ENCODE results near the gene ACAP3.
"Not testable (repeated sequence)": the region's sequence is repeated elsewhere in the genome, so short reads cannot be mapped to it uniquely, and the experiment has no call there.

Gene ACAP3

DNA sequence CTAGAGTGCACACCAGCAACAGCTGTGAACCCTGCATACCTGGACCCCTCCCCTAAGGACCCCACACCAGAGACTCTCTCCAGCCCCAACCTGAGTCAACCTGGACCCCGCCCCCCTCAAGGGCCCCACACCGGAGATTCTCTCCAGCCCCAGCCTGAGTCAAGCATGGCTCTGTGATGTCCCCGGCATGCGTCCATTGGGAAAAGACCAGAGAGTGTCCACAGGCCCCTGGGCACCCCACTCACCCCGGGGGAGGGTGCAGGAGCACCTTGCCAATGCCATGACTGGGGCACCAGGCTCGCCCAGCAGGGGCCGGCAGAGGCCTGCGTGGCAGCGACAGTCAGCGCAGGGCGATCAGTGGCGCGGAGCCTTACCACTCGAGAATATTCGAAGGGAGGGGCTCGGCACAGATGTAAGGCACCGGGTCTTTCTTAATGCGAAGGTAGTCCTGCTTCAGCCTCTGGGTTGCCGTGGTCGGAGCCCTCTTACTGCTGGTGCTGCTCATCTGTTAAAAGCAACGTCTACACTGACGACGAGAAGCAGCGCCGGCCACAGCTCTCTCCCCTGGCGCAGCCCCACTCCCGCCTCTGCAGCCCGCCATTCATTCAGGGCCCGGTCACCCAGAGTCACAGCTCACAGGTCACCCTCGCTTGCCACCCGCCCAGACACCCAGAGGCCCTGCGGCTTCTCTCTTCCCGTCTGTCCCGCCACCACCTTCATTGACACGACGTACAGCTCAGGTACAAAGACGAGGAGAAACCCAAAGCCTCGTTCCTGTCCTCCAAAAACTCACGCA is 40.0 kb downstream of the ACAP3 start:
- no peak for DNase-seq

DNA sequence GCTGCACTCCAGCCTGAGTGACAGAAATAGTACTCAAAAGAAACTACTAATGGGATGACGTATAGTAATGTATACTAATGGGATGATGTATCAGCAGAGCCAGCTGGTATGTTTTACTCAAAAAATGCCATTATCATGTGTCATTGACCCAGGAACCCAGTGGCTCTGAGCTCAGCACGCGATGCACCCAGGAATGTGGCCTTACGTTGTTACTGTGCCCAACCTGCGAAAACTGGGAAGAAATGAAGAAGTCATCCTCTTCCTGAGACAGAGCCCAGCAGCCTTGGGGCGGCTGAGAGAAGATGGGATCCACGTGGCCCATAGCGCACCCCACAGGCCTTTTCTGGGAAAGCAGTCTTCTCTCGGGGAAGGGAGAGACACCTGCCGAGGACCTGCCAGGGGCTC is 42.9 kb downstream of the ACAP3 start:
- DNase-seq, result no peak

DNA sequence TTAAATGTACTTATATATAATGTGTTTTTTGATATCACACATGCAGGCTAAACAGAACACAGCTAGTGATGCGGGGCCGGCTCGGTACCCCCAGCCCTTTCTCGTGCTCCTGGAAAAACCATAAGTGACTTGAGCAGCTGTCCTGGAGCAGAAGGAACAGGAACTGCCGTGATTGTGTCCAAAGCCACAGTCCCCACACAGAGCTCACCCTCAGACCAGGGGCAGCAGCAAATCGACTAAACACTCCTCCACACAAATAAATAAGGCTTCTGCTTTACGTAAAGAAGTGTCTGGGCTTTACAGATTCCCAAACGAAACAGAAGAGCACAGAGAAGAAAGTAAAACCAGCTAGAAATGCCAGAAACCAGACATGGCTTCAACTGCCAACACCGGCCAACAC is 43.7 kb downstream of the ACAP3 start:
- DNase-seq, result no peak

DNA sequence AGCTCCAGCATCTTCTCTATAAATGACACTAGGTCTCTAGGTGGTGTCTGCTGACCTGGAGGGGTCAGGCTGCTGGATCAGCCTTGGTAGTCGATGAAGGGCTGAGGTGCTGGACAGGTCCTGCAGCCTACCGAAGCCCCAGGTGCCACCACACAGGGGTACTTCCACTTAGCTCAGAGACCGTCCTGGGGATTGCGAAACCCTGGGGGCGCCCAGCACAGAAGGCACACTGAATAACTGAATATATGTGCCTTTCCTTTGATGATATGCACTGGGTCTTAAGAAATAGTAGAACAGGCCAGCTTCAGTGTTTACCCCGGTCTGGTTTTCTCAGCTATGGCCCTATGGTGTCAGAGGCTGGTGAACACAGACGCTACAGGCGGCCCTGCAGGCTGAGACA is 45.0 kb downstream of the ACAP3 start:
- no peak for DNase-seq

DNA sequence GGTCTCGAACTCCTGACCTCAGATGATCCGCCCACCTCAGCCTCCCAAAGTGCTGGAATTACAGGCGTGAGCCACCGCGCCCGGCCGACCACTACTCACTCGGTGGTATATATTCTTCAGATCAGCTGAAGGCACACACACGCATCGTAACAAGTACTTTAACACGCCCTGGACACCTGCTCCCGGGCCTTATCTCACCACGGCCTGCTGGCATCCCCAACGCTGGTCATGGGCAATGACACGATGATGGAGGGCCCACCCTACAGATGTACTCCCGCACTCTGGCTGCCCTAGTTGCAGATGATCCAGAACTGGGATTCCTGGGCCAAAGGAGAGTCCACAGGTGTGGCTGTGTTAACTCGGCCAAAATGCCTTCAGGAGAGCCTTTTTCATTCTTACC is 45.7 kb downstream of the ACAP3 start:
- no peak for DNase-seq

DNA sequence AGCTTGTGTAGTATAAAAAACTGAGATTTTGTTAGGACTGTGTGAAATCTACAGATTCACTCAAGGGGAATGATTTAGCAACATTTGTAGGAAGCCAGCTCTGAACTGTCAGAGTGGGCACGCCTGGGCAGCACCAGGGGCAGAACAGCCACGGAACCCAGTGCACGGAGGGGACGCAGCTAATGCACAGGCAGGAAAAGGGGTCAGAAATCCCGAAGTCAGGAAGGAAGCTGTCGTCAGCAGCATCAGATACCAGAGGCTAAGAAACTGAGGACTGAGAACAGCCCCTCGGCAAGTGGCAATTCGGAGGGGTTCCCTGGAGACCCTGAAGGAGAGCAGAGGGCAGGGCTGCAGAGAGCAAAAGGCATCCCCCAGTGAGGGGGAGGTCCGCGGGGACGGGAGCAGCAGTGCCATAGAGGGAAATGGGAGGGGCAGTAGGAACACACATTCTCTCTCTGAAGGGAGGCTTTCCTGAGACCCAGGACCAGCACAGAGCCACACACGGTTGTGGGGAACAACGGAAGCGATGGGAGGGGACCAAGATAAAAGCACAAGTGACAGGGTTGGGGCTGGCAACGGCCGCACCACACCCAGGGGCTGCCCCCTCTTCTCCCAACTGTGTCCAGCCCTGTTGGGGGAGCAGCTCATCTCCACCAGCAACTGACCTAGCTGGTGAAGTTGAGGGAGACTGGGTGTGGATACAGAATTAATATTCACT is 46.7 kb downstream of the ACAP3 start:
- DNase-seq, result no peak

DNA sequence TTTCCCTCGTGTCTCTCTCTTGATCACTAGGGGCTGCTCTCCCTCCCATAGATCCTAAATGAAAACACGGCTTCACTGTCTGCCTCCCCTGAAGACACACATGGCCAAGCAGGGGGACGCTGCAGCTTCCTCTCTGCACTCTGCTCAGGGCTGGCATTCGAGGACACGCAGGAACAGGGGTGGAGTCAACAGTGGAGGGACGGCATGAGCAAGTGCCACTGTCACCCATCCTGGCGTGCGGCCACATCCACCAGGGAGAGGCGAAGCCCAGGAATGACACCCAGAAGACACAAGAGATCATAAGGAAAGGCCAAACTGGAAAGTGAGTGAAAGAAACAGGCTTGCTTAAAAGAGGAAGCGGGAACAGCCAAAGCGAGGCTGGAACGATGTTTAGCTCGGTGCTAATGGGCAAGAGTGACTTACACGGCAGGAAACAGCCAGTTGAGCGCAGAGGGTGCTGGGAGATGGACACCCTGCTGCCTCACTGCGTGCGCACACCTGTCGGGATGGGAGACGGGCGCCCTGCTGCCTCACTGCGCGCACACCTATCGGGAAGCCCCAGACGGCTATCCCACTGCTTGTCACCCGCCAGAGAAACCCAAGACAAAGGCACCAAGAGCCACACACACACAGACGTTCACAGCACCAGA is 47.7 kb downstream of the ACAP3 start:
- DNase-seq, result peak in 3 of 56 donors; percentile 11 to 27 (median 24)

DNA sequence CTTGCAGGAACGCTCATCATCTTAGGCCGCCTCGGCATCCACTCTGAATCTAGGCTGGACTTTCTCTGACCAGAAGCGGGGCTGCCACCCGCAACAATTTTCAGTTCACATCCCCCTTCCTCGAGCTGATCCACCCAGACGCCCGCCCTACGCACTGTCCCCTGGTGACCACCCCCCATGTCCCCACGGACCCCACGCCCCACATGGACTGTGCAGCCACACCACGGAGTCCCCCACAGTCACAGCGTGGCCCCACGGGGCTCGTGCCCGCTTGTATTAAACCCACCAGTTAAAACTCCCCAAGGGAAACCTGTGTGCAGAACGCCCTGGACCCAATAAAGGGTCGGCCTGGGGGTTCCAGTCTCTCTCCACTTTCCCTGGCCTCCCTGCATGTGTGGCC is 48.2 kb downstream of the ACAP3 start:
- DNase-seq, result no peak

DNA sequence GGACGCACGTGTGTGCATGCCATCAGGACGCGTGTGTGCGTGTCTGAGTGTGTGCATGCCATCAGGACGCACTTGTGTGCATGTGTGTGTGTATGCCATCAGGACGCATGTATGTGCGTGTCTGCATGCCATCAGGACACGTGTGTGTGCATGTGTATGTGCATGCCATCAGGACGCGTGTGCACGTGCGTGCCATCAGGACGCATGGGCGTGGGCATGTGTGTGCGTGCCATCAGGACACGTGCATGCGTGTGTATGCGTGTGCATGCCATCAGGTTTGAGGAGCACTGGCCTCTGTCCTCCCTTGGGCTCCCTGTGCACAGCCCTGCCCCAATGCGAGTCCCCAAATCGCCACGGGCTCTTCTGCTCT is 48.6 kb downstream of the ACAP3 start:
- no peak for DNase-seq

DNA sequence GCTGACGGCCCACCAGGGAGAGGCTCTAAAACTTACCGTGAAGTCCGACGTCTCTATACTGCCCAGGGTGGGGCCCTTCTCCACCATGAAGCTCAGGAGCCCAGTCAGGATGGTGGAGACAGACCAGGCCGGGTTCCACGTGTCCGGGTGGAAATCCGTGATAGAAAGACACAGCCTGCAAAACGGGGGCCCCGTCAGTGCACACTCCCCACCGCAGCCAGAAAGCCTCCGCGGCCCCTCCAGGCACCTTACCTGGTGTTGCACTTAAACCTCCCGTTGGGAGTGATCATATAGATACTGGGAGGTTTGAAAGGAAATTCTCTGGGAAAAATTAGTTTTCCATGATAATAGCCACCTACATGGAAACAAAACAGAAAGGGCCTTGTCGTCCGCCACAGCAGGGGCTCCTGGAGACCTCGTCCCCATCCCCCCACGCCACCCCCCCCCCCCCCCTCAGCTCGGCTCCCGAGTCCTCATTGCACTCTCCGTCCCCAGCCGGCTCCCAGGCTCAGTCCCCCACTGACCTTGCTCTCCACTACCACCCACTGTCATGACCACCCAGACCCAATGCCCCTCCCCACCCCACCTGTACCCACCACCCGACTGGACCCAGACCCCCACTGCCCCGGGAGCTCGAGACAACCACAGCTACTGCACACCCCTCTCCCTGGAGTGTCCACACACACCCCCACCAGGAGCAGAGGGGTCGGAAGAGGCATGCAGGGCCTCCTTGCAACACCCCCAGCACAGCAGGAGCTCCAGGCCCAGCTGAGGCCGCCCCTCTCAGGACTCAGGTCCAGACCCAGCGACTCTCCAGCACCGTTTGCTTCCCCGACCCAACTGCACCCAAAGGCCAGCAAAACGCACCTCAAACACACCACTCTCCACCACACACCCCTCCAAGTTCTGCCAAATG is 50.5 kb downstream of the ACAP3 start:
- no peak for DNase-seq

DNA sequence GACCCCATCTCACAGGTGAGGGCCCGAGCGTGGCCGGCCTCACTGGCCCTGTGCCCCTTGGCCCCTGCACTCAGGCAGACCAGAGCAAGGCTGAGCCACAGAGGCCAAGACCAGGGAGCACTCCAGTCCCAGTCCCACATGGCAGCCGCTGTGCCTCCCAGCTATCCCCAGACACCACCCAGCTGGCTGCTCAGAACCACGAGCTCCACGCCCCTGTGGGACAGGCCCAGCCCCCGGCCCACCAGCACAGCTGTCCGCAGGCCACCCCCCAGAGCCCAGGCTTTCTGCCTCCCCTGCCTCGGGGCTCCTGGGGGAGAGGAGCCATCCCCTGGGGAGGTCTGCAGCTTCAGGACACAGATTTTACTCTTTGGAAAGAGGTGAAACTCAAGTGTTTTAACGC is 52.1 kb downstream of the ACAP3 start:
- no peak for DNase-seq

DNA sequence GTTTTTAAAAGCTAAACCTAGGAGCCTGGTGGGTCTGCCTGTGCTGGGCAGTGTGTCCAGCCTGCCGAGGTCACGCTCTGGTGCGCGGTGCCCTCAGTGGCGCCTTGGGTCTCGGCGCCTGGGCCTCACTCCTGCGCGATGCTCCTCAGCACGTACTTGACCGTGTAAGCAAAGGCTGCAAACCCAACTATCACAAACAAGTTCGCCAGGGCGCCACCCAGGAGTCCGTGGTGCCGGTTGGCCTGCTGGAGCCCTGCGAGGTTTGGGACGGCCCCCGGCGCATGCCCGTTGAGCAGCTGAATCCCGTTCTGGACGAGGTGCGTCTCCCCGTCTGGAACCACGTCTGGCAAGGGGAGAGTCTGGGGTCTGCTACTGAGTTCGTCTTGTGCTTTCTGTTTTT is 52.7 kb downstream of the ACAP3 start:
- DNase-seq, result no peak

DNA sequence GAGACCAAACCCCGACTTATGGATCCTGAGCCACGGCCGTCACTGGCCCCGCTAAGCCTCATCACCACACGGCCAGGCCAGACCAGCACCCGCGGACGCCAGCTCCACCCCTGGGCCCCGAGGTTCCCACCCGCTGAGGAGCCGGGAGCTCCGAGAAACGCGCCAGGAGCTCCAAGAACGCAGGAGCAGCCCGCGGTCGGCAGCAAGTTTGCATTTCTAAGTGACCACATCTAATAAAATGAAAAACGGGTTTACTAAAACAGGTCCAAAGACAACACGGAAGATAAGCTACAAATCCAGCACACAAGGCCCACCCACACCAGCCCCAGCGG is 53.1 kb downstream of the ACAP3 start:
- DNase-seq, result no peak

DNA sequence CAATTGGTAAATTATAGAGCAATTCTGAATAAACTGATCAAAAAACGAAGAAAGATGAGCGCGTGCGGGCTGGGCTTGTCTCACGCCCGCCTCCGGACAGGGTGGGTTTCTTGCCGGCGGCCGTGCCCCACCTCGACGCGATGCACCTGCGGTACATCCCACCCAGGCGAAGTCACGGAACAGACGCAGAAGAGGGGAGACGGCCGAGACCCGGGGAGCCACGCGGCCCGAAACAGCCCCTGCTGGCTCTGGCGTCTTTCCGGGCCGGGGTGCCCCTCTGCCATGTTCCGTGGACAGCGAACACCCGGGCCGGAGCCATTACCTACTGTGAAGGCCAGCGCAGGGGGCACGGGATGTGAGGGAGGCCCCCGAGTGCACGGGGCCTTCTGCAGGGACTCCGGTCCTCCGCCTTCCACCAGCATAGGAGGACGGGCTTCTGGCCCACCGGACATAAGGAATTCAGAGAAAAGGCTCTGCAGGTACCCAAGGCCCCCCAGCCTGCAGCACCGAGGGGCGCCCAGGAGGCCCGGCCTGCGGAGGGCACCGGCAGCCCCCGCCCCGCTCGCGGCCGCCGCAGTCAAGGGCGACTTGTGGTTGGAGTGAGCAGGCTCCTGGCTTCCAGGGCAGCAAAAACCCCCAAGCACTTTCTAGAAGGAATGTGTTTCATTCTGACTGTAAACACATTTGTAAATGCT is 53.6 kb downstream of the ACAP3 start:
- DNase-seq, result no peak

DNA sequence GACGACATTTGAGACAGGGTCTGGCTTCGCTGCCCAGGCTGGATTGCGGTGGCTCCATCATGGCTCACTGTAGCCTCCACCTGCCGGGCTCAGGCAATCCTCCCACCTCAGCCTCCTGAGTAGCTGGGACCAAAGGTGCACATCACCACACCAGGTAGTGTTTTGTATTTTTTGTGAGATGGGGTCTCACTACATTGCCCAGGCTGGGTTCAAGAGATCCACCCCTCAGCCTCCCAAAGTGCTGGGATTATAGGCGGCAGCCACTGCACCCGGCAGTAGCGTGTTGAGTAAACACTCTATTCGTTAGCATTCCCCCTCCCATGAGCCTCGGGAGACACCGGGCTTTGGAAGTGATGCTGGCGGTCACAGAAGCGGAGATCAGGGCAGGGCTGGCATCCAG is 54.4 kb downstream of the ACAP3 start:
- DNase-seq, result no peak

DNA sequence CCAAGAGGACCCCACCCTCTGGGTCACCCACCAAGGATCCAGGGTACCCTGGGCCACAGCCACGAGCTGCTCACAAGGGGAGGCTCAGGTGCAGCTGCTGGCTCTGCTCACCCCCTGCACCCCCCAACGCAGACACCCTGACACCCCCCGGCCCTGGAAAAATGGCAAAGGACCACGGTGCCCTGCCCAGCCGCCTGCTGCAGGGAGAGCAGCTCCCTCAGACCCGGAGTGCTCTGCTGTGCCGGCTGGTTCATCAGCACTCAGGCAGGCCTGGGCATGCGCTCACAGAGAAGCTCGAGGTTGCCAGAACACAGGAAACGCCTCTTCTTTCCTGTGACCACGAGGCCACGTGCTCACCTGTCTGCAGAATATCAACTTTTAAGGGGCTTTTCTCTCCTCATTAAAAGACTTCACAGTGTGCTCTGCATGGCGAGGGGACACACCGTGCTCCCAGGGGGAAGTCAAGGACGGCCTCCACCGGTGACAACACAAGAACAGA is 56.9 kb downstream of the ACAP3 start:
- no peak for DNase-seq

DNA sequence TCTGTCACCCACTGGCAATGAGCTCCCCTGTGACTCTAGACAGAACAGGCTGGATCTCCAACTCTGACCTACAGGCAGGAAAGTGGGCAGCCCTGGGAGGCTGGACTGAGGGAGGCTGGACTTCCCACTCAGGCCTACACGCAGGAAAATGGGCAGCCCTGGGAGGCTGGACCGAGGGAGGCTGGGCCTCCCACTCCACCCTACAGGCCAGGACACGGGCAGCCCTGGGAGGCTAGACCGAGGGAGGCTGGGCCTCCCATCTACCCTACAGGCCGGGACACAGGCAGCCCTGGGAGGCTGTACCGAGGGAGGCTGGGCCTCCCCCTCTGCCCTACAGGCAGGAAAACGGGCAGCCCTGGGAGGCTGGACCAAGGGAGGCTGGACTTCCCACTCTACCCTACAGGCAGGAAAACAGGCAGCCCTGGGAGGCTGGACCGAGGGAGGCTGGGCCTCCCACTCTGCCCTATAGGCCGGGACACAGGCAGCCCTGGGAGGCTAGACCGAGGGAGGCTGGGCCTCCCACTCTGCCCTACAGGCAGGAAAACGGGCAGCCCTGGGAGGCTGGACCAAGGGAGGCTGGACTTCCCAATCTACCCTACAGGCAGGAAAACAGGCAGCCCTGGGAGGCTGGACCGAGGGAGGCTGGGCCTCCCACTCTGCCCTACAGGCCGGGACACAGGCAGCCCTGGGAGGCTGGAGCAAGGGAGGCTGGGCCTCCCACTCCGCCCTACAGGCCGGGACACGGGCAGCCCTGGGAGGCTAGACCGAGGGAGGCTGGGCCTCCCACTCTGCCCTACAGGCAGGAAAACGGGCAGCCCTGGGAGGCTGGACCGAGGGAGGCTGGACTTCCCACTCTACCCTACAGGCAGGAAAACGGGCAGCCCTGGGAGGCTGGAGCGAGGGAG is 59.5 kb downstream of the ACAP3 start:
- DNase-seq, result not testable (repeated sequence)

DNA sequence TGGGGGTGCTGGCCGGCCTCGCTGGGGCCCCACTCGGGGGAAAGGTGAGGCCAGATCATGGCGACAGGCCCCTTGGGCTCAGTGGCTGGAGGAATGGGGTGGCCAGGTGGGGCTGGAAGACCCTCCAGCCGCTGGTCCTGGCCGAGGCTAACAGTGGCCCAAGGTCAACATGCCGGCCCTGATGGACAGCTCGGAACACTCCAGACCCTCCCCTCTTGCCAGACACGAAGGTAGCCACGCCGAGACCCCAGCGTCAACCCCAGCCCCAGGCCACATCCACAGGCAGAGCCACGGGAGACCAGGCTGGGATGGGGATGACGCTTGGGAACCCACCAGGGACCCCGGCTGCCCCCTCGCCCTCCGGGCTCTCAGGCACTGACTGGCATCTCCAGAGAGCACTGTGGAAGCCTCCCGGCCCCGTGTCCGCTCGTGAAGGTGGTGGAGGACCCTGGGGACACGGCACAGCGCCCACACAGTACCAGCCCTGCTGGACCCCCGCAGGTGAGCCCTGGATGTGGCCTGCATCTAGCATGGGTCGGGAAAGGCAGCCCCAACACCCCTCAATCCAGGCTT is 60.3 kb downstream of the ACAP3 start:
- no peak for DNase-seq

DNA sequence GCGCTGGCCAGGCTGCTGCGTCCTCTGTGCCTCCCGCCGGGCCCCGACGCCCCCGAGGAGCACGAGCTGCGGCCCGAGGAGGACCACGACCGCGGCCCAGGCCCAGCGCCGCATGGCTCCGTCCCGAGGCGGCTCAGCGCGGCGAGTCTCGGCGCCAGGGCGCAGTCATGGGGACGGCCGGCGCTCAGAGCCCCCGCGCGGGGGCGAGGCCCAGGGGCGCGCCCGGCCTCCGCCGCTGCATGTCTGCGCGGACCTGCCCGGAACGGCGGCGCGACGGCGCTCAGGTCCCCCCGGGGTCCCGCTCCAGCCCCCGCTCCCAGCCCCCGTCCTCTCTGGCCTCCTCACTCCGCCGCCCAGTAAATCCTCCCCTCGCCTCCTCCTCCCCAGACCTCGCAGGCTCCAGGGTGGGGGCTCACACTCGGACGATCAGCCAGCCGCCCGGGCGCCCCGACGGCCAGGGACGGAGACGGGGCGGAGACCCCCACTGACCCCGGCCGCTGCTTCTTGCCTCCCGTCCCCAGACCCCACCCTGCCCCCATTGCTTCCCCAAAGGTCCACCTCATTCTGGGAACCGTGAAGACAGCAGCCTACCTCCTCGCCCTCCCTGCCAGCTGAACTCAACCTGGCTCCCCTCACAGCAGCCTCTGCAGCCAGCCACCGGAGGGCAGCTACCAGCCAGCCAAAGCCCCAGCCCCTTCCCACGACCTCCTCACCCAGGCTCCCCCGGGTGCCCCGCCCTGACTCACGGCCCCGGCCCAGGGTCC is 61.0 kb downstream of the ACAP3 start, which contains the start of gene C1QTNF12:
Gene C1QTNF12 (minus strand): TSS at position 146 of the 764 bp plus-strand sequence. CDS start 32 bp downstream, at position 114.
- no peak for DNase-seq
